ENCODE data around the gene ZNHIT3.

DNA sequence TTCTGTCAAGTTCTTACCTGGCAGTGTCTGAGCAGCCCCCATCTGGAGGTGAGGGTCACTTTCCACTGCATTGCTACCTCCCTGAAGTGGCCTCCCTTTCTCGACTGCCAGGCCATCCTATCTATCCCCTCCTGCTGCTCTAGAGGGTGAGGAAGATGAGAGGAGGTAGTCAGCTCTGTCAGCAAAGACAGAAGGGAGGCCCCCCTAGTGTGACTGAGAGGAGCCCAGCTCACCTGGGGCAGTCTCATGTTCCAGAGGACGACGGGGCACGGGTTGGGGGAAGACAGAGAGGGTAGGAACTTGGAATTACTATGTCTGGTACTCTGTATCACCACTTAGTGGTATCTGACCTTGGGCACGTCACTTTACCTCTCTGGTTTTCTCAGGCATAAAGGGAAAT lies 26.2 kb downstream of the ZNHIT3 start:
- TF ChIP-seq POLR2A (IDR thresholded peaks at IDR 0.05), result no peak
- TF ChIP-seq, protein P1, sequence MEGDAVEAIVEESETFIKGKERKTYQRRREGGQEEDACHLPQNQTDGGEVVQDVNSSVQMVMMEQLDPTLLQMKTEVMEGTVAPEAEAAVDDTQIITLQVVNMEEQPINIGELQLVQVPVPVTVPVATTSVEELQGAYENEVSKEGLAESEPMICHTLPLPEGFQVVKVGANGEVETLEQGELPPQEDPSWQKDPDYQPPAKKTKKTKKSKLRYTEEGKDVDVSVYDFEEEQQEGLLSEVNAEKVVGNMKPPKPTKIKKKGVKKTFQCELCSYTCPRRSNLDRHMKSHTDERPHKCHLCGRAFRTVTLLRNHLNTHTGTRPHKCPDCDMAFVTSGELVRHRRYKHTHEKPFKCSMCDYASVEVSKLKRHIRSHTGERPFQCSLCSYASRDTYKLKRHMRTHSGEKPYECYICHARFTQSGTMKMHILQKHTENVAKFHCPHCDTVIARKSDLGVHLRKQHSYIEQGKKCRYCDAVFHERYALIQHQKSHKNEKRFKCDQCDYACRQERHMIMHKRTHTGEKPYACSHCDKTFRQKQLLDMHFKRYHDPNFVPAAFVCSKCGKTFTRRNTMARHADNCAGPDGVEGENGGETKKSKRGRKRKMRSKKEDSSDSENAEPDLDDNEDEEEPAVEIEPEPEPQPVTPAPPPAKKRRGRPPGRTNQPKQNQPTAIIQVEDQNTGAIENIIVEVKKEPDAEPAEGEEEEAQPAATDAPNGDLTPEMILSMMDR (IDR thresholded peaks at IDR 0.05), result no peak

Data from thyroid gland (tissue), 4 donors.